ENCODE data around the gene BMAL1.

DNA sequence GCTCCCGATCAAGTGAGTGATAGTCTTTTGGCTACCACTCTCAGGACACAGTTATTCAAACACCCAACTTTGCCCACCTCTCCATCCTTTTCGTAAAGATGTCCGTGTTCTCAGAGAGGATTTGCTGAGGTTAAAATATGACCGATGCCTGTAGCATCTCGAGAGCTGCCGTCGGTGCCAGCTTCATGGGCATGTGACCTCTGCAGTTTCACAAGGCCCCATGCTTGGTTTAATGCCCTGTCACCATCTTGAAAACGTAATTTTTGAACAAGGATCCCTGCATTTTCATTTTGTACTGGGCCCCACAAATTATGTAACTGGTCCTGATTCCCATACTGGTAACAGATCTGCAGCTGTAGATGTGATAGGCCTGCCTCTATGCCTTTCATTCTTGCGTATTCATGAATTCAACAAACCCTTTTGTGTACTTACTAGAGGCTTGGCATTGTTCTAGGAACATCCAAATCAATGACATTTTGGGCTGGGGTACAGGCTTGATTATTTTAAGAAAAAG lies 85.1 kb downstream of the BMAL1 start:
- TF ChIP-seq, protein P1, sequence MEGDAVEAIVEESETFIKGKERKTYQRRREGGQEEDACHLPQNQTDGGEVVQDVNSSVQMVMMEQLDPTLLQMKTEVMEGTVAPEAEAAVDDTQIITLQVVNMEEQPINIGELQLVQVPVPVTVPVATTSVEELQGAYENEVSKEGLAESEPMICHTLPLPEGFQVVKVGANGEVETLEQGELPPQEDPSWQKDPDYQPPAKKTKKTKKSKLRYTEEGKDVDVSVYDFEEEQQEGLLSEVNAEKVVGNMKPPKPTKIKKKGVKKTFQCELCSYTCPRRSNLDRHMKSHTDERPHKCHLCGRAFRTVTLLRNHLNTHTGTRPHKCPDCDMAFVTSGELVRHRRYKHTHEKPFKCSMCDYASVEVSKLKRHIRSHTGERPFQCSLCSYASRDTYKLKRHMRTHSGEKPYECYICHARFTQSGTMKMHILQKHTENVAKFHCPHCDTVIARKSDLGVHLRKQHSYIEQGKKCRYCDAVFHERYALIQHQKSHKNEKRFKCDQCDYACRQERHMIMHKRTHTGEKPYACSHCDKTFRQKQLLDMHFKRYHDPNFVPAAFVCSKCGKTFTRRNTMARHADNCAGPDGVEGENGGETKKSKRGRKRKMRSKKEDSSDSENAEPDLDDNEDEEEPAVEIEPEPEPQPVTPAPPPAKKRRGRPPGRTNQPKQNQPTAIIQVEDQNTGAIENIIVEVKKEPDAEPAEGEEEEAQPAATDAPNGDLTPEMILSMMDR (IDR thresholded peaks at IDR 0.05): no peak
- no peak for TF ChIP-seq POLR2A (IDR thresholded peaks at IDR 0.05)

All from uterus (tissue), 2 donors.